OCI-LY3 (cell line): ENCODE results near the gene TNS3.

Source experiments
- EZH2phosphoT487 ChIP-seq: fragments of 200-600 bp; shearing (Covaris generic); IDR thresholded peaks from 2 replicates; pipeline ENCODE4 v1.6.1; 2018; ENCODE audit warnings: antibody characterized with exemption, mixed run types, low read depth
- TF ChIP-seq, protein P1 (sequence below): fragments of 200-600, 300-600 bp; sonication (generic); IDR thresholded peaks from 2 replicates; pipeline ENCODE4 v1.5.1; 2014; ENCODE audit warnings: antibody characterized with exemption, low read length, low read depth

DNA sequence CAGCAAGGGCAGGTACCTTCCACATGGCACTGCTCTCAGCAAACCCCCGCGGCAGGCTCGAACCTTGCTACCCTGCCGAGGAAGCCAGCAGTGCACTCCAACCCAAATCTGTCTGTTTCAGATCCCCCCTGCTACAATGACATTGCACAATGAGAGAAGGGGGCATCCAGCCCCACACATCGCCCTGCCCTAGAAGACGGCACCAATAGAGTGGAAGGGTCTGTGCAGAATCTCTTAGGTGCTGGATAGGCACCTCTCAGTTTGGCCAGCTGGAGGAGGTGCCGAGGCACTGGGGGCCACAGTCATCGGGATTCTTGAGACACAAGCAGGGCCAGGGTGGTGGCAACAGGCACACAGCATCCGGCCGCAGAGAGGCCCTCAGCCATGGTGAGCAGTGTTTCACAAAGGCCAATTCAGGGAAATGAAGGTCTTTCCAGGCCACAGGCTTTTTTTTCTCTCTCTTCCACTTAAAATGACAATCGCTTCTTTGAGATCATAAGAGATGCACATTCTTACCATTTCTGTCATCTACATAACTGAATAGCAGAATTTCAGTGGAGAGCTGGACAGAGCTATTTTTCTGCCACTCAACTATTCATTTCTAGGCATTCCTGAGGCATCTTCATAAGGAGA lies 281.3 kb downstream of the TNS3 start:
- TF ChIP-seq, protein P1, sequence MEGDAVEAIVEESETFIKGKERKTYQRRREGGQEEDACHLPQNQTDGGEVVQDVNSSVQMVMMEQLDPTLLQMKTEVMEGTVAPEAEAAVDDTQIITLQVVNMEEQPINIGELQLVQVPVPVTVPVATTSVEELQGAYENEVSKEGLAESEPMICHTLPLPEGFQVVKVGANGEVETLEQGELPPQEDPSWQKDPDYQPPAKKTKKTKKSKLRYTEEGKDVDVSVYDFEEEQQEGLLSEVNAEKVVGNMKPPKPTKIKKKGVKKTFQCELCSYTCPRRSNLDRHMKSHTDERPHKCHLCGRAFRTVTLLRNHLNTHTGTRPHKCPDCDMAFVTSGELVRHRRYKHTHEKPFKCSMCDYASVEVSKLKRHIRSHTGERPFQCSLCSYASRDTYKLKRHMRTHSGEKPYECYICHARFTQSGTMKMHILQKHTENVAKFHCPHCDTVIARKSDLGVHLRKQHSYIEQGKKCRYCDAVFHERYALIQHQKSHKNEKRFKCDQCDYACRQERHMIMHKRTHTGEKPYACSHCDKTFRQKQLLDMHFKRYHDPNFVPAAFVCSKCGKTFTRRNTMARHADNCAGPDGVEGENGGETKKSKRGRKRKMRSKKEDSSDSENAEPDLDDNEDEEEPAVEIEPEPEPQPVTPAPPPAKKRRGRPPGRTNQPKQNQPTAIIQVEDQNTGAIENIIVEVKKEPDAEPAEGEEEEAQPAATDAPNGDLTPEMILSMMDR, result no peak
- no peak for TF ChIP-seq EZH2phosphoT487
